Parathyroid adenoma (tissue), 2 donors: Measurements from ENCODE around the gene KIF20B.

Experiments
- H2AFZ ChIP-seq: fragments of 300-600 bp; sonication (generic); one replicate; pipeline ENCODE4 v1.7.0; 2017; ENCODE audit warnings: antibody characterized with exemption, mild to moderate bottlenecking
- H3K27ac ChIP-seq: fragments of 300-600 bp; sonication (generic); one replicate; pipeline ENCODE4 v1.7.0; 2017
- H3K27me3 ChIP-seq: fragments of 300-600 bp; sonication (generic); one replicate; pipeline ENCODE4 v1.7.0; 2017; ENCODE audit warnings: low read length; ENCODE audit not compliant: control insufficient read depth, insufficient read depth
- H3K36me3 ChIP-seq: fragments of 300-600 bp; sonication (generic); one replicate; pipeline ENCODE4 v1.7.0; 2017; ENCODE audit warnings: low read length; ENCODE audit not compliant: control insufficient read depth, insufficient read depth
- H3K4me1 ChIP-seq: fragments of 300-600 bp; sonication (generic); one replicate; pipeline ENCODE4 v1.7.0; 2017; ENCODE audit warnings: control low read depth
- H3K4me2 ChIP-seq: fragments of 300-600 bp; sonication (generic); one replicate; pipeline ENCODE4 v1.7.0; 2017; ENCODE audit warnings: low read length
- H3K4me3 ChIP-seq: fragments of 300-600 bp; sonication (generic); one replicate; pipeline ENCODE4 v1.7.0; 2017; ENCODE audit warnings: low read depth, low read length
- H3K79me2 ChIP-seq: fragments of 300-600 bp; sonication (generic); one replicate; pipeline ENCODE4 v1.7.0; 2017; ENCODE audit warnings: control low read depth
- H3K9ac ChIP-seq: fragments of 300-600 bp; sonication (generic); one replicate; pipeline ENCODE4 v1.7.0; 2017; ENCODE audit warnings: mild to moderate bottlenecking
- H3K9me3 ChIP-seq: fragments of 300-600 bp; sonication (generic); one replicate; pipeline ENCODE4 v1.7.0; 2017; ENCODE audit warnings: low read length; ENCODE audit not compliant: control insufficient read depth
- CTCF ChIP-seq: fragments of 300-600 bp; sonication (generic); IDR thresholded peaks from one replicate; pipeline ENCODE4 v1.7.0; 2017; ENCODE audit warnings: antibody characterized with exemption, mild to moderate bottlenecking
- donor health status: primary hyperparathyroidism.

The KIF20B gene

GRCh38 chr10:89799573-89799972 is 98.2 kb downstream of the KIF20B start:
- no peak overlapping the region for H2AFZ ChIP-seq
- H3K9ac ChIP-seq: no peak overlapping the region
- H3K79me2 ChIP-seq: no peaks in the 10 kb centered on the region
- no peak overlapping the region for H3K27ac ChIP-seq
- H3K9me3 ChIP-seq: no peaks in the 10 kb centered on the region
- no peaks in the 10 kb centered on the region for H3K27me3 ChIP-seq
- peaks cover 4% of the 10 kb centered on the region for H3K4me1 ChIP-seq
- H3K4me2 ChIP-seq: no peak overlapping the region
- TF ChIP-seq CTCF: no peak
- no peak overlapping the region for H3K4me3 ChIP-seq
- H3K36me3 ChIP-seq: no peaks in the 10 kb centered on the region

- no peaks in the 10 kb centered on the region for H3K9me3 ChIP-seq
Measured at GRCh38 chr10:89805599-89806013, 104.2 kb downstream of the KIF20B start.

DNA sequence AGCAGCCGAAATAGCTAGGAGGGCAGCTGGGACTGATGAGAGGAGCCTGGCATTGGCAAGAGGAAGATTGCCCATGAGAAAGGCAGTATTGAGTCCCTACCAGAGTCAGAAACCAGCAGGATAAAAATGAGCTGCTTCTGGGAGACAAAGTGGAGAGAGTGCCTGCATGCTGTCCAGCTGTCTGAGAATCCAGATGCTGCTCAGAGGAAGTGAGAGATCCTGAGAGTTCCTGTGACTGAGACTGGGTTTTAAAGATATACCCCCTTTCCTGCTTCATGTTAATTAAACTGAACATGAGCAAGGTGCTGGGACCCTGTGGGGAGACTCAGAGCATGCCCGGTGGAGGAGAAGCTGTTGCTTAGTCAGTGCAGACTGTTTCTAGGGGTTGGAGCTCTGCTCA is 107.5 kb downstream of the KIF20B start:
- Histone ChIP-seq H3K9me3 (no peaks in the 10 kb centered on the region), H3K27me3 (no peaks in the 10 kb centered on the region), H3K9ac (no peak overlapping the region), H3K36me3 (no peaks in the 10 kb centered on the region), H3K27ac (no peak overlapping the region), H3K4me3 (no peak overlapping the region), H3K4me2 (no peak overlapping the region), H2AFZ (no peak overlapping the region), H3K4me1 (no peaks in the 10 kb centered on the region), H3K79me2 (no peaks in the 10 kb centered on the region)
- TF ChIP-seq CTCF: no peak

More at GRCh38 chr10:89805599-89806013, 104.2 kb downstream of the KIF20B start:
- Histone ChIP-seq H2AFZ (no peak overlapping the region), H3K36me3 (no peaks in the 10 kb centered on the region), H3K27me3 (no peaks in the 10 kb centered on the region), H3K4me3 (no peak overlapping the region), H3K9ac (no peak overlapping the region), H3K4me1 (no peaks in the 10 kb centered on the region), H3K79me2 (no peaks in the 10 kb centered on the region), H3K4me2 (no peak overlapping the region), H3K27ac (no peak overlapping the region)
- TF ChIP-seq CTCF: no peak

- Histone ChIP-seq H3K4me2 (no peak overlapping the region), H2AFZ (no peak overlapping the region), H3K4me3 (no peak overlapping the region), H3K9ac (no peak overlapping the region), H3K9me3 (no peaks in the 10 kb centered on the region), H3K79me2 (no peaks in the 10 kb centered on the region), H3K36me3 (no peaks in the 10 kb centered on the region), H3K27ac (no peak overlapping the region), H3K27me3 (no peaks in the 10 kb centered on the region), H3K4me1 (no peaks in the 10 kb centered on the region)
- no peak for TF ChIP-seq CTCF
Measured at GRCh38 chr10:89809766-89810165, 108.4 kb downstream of the KIF20B start.

DNA sequence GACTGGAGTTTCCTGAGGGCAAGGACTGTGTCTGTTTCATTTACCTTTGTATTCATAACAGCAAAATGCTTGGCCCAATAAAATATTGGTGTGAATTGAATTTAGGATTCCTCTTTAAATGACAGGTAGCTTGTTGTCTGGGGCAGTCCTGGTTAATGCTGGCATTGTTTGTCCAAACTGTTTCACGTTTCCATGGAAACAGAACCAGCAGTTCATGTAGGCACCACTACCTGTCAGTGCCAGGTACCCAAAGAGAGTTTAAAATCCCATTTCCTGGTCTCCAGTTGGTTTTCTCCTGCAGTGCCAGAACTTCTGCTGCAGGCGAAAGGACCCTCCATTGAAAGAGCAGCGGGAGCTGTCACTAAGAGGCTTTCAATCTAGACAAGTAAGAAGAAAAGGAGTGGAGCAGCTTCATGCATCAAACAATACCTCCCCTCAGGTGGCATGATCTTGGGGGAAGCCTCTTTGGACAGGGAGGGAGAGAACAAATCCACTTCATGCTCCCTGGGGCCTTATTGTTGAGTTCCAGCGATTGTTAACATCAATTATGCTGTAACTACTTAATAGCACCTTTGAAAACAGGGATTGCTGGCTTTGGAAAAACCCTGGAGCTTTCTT is 109.6 kb downstream of the KIF20B start:
- Histone ChIP-seq H3K27ac (no peak overlapping the region), H3K4me2 (no peak overlapping the region), H2AFZ (no peak overlapping the region), H3K9ac (no peak overlapping the region), H3K27me3 (no peaks in the 10 kb centered on the region), H3K4me3 (no peak overlapping the region), H3K9me3 (no peaks in the 10 kb centered on the region), H3K4me1 (no peaks in the 10 kb centered on the region), H3K79me2 (no peaks in the 10 kb centered on the region), H3K36me3 (no peaks in the 10 kb centered on the region)
- no peak for TF ChIP-seq CTCF
